IMR-90 (cell line): ENCODE data around the gene HELZ. TPM values are rescaled to one million over a fixed set of nuclear protein-coding genes. Genes with fewer than 3 reads are reported as not detected.
"Not testable (repeated sequence)": the region's sequence is repeated elsewhere in the genome, so short reads cannot be mapped to it uniquely, and the experiment has no call there.

Experiments used
- ATAC-seq: fragments of 200-7000 bp; cut with Tn5 transposase; 2 replicates; pipeline ENCODE4 v1.9.1; 2020; ENCODE audit warnings: low read depth, mild to moderate bottlenecking, moderate library complexity
- BruUV-seq: library from RNA; stranded (reverse); fragments of 400-500 nt; replicated peaks from 2 replicates; lab custom pipeline; 2021; lab: Mats Ljungman, UMichigan
- CTCF ChIA-PET: fragments of 300-600 bp; formaldehyde crosslinking; extraction: SDS; loops from one replicate; lab custom pipeline; 2021; ENCODE audit warnings: antibody characterized with exemption; lab: Yijun Ruan, JAX
- POLR2A ChIA-PET: fragments of 300-600 bp; sonication (Branson Sonifier 250); formaldehyde crosslinking; loops from one replicate; lab custom pipeline; 2022; ENCODE audit warnings: antibody characterized with exemption; ENCODE audit not compliant: unreplicated experiment; lab: Charles Lee
- DNase-seq: peaks from one replicate; pipeline ENCODE4 v3.0.0; 2013
- H2AFZ ChIP-seq: replicated peaks from 2 replicates; pipeline ENCODE3; 2013; ENCODE audit warnings: low read length, mild to moderate bottlenecking; ENCODE audit not compliant: poor library complexity
- H2AK5ac ChIP-seq: 2 replicates; pipeline ENCODE4 v1.6.1; 2013; ENCODE audit warnings: low read depth, low read length, inconsistent platforms
- H2AK9ac ChIP-seq: replicated peaks from 2 replicates; pipeline ENCODE3; 2013; ENCODE audit warnings: mild to moderate bottlenecking, low read depth, low read length, moderate library complexity; ENCODE audit not compliant: poor library complexity
- H2BK120ac ChIP-seq: 2 replicates; pipeline ENCODE4 v1.6.1; 2013; ENCODE audit warnings: low read depth, low read length, inconsistent platforms
- H2BK15ac ChIP-seq: 3 replicates; pipeline ENCODE4 v1.6.1; 2013; ENCODE audit warnings: low read depth, low read length, inconsistent platforms
- H2BK20ac ChIP-seq: 2 replicates; pipeline ENCODE4 v1.6.1; 2013; ENCODE audit warnings: low read depth, mild to moderate bottlenecking, inconsistent platforms, low read length, moderate library complexity
- H2BK5ac ChIP-seq: 2 replicates; pipeline ENCODE4 v1.6.1; 2013; ENCODE audit warnings: mild to moderate bottlenecking, low read depth, low read length, inconsistent platforms; ENCODE audit not compliant: poor library complexity, severe bottlenecking
- H3K14ac ChIP-seq: replicated peaks from 2 replicates; pipeline ENCODE4 v1.6.1; 2013; ENCODE audit warnings: low read depth, low read length, inconsistent platforms
- H3K18ac ChIP-seq: 2 replicates; pipeline ENCODE4 v1.6.1; 2013; ENCODE audit warnings: low read depth, low read length, control low read depth
- H3K23ac ChIP-seq: 2 replicates; pipeline ENCODE4 v1.6.1; 2013; ENCODE audit warnings: low read depth, low read length, inconsistent platforms
- H3K27ac ChIP-seq: 2 replicates; pipeline ENCODE4 v1.5.1; 2013; ENCODE audit warnings: mild to moderate bottlenecking, control low read depth, low read length; ENCODE audit not compliant: insufficient read depth
- H3K27me3 ChIP-seq: 2 replicates; pipeline ENCODE4 v1.6.1; 2013; ENCODE audit warnings: low read length; ENCODE audit not compliant: control insufficient read depth, insufficient read depth
- H3K36me3 ChIP-seq: 2 replicates; pipeline ENCODE4 v1.6.1; 2013; ENCODE audit warnings: low read length, mixed read lengths; ENCODE audit not compliant: control insufficient read depth, insufficient read depth
- H3K4ac ChIP-seq: 2 replicates; pipeline ENCODE4 v1.6.1; 2013; ENCODE audit warnings: low read depth, low read length, inconsistent platforms
- H3K4me1 ChIP-seq: 2 replicates; pipeline ENCODE4 v1.6.1; 2013; ENCODE audit warnings: low read length, mixed read lengths; ENCODE audit not compliant: control insufficient read depth, insufficient read depth
- H3K4me2 ChIP-seq: 2 replicates; pipeline ENCODE4 v1.6.1; 2013; ENCODE audit warnings: low read depth, mild to moderate bottlenecking, control low read depth, low read length, moderate library complexity
- H3K4me3 ChIP-seq: 2 replicates; pipeline ENCODE4 v1.5.1; 2013; ENCODE audit warnings: low read depth, mild to moderate bottlenecking, control low read depth, low read length, moderate library complexity; ENCODE audit not compliant: insufficient read depth
- H3K56ac ChIP-seq: 2 replicates; pipeline ENCODE4 v1.6.1; 2013; ENCODE audit warnings: low read length, inconsistent platforms; ENCODE audit not compliant: insufficient read depth; ENCODE audit errors: extremely low read depth
- H3K79me1 ChIP-seq, 2 experiments: 2 replicates each; pipeline ENCODE4 v1.6.1; 2013; ENCODE audit warnings: low read length in 2 of 2, inconsistent platforms in 1 of 2, low read depth in 1 of 2
- H3K9ac ChIP-seq: 2 replicates; pipeline ENCODE4 v1.6.1; 2013; ENCODE audit warnings: low read depth, low read length, control low read depth
- H3K9me1 ChIP-seq: 2 replicates; pipeline ENCODE4 v1.6.1; 2013; ENCODE audit warnings: low read length, inconsistent platforms; ENCODE audit not compliant: insufficient read depth
- H3K9me3 ChIP-seq: 2 replicates; pipeline ENCODE4 v1.6.1; 2013; ENCODE audit warnings: low read length; ENCODE audit not compliant: control insufficient read depth, insufficient read depth
- H4K20me1 ChIP-seq: 2 replicates; pipeline ENCODE4 v1.6.1; 2013; ENCODE audit warnings: low read length, inconsistent platforms; ENCODE audit not compliant: insufficient read depth
- H4K5ac ChIP-seq: 2 replicates; pipeline ENCODE4 v1.6.1; 2013; ENCODE audit warnings: mild to moderate bottlenecking, low read depth, low read length, control low read depth
- H4K8ac ChIP-seq, 2 experiments: 2 replicates each; pipeline ENCODE4 v1.6.1; 2013; ENCODE audit warnings: low read depth in 2 of 2, low read length in 2 of 2, control low read depth in 1 of 2, inconsistent platforms in 1 of 2
- H4K91ac ChIP-seq: 2 replicates; pipeline ENCODE4 v1.6.1; 2013; ENCODE audit warnings: low read depth, low read length, inconsistent platforms; ENCODE audit not compliant: insufficient read depth
- WGBS, 2 experiments: methylation state at CpG; one replicate each; pipeline versions ENCODE4 v1.1.5 to v1.1.7; 2013; ENCODE audit warnings: missing lambda C conversion rate in 2 of 2; ENCODE audit not compliant: insufficient read length in 1 of 2; ENCODE audit errors: extremely low coverage in 2 of 2; 5-methylcytosine and 5-hydroxymethylcytosine counted together
- dilution Hi-C: fragments of 300-500 bp; cut with HindIII; formaldehyde crosslinking; loops from one replicate; pipeline ENCODE4 v1.14.3; 2018; ENCODE audit warnings: low sequenced_read_pairs; ENCODE audit not compliant: unreplicated experiment
- in situ Hi-C: fragments of 300-500 bp; cut with MboI; formaldehyde crosslinking; loops from 3 replicates; pipeline ENCODE4 v1.14.3; 2019; ENCODE audit warnings: low sequenced_read_pairs, inconsistent platforms, mixed read lengths
- intact Hi-C: fragments of 100-400 bp; cut with micrococcal nuclease; formaldehyde crosslinking; loops from 2 replicates; pipeline ENCODE4 v1.10.0; 2022
- polyA plus RNA-seq, 3 experiments: library from polyadenylated mRNA; depleted of rRNA; stranded (reverse); fragments of >200 nt; gene quantifications; 2 replicates each; pipeline ENCODE4 v1.2.3, GENCODE V29; 2012; ENCODE audit warnings: low replicate concordance in 1 of 3
- total RNA-seq: library from RNA; depleted of rRNA; stranded (reverse); fragments of >200 nt; gene quantifications from 2 replicates; pipeline ENCODE4 v1.2.3, GENCODE V29; 2012

HELZ gene
- total and polyA plus RNA-seq, 2 of the 4 experiments (the other 2 are of a cell fraction) = 8.0 to 60.6 TPM

DNA sequence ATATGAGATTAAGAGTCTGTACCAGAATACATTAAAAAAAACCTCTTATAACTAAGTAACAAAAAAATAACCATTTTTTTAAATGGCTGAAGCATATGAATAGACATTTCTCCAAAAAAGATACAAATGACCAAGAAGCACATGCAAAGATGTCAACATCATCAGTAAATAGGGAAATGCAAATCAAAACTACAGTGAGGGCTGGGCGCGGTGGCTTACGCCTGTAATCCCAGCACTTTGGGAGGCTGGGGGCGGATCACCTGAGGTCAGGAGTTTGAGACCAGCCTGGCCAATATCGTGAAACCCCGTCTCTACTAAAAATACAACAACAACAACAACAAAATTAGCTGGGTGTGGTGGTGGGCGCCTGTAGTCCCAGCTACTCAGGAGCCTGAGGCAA lies 140.4 kb downstream of the HELZ start:
- H2AK5ac ChIP-seq = not testable (repeated sequence)

More for the DNA sequence above, 140.4 kb downstream of the HELZ start:
- BruUV-seq, H2BK5ac ChIP-seq, POLR2A ChIA-PET, H3K27ac ChIP-seq, H2BK15ac ChIP-seq, H3K9me1 ChIP-seq, H3K14ac ChIP-seq, H3K4me3 ChIP-seq, ATAC-seq, H2AK9ac ChIP-seq, H4K8ac ChIP-seq, H4K20me1 ChIP-seq, H3K23ac ChIP-seq, dilution Hi-C loops, H3K27me3 ChIP-seq, in situ Hi-C loops, H3K4me1 ChIP-seq, intact Hi-C loops, H2BK120ac ChIP-seq, H4K91ac ChIP-seq, H2BK20ac ChIP-seq, H3K4me2 ChIP-seq, H3K18ac ChIP-seq, H3K9me3 ChIP-seq, DNase-seq, H3K4ac ChIP-seq, H3K56ac ChIP-seq, H2AFZ ChIP-seq, H3K9ac ChIP-seq, H4K5ac ChIP-seq: not testable (repeated sequence)
- CTCF ChIA-PET = interaction anchor here (0.6 kb wide), 1 partner anchor 34 kb away, joined by 3 read pairs; no protein-coding TSS in a partner anchor
- Histone ChIP-seq H3K36me3 (peaks cover 22% of the 10 kb centered on the region), H3K79me1 (peaks cover 5 to 21% of the 10 kb centered on the region in 2 experiments)
- no CpG with 5 or more reads among the region's 7 CpGs for WGBS, 2 experiments
